Cardiac fibroblast (primary cell): ENCODE results near the gene TULP1.
"Not testable (repeated sequence)": the region's sequence is repeated elsewhere in the genome, so short reads cannot be mapped to it uniquely, and the experiment has no call there.

Source experiments
- DNase-seq, 2 donors: peaks; one replicate each; pipeline versions ENCODE4 v3.0.0 to v3.0.0-alpha.2; 2010; ENCODE audit warnings: low read depth in 2 of 2
- H3K4me3 ChIP-seq, 2 donors: replicated peaks in 1 of 2; 1 replicate in 1 of 2; 2 replicates in 1 of 2; pipeline ENCODE4 v1.5.1; 2011; ENCODE audit warnings: low read depth in 2 of 2, low read length in 2 of 2, mild to moderate bottlenecking in 2 of 2, moderate library complexity in 1 of 2
- CTCF ChIP-seq: IDR thresholded peaks from one replicate; pipeline ENCODE4 v1.5.1; 2011; ENCODE audit warnings: low read depth, mild to moderate bottlenecking, low read length, inconsistent platforms

The TULP1 gene

GRCh38 chr6:35516712-35517111 lies 4.0 kb upstream of the TULP1 start:
- H3K4me3 ChIP-seq: no peak overlapping the region
- DNase-seq: no peak
- no peak for TF ChIP-seq CTCF

- not testable (repeated sequence) for H3K4me3 ChIP-seq, DNase-seq
Observed at GRCh38 chr6:35515939-35516338, 3.2 kb upstream of the TULP1 start.

GRCh38 chr6:35514587-35514986 lies 1.9 kb upstream of the TULP1 start:
- H3K4me3 ChIP-seq: no peak overlapping the region
- DNase-seq: no peak
- no peak for TF ChIP-seq CTCF

- no peak for TF ChIP-seq CTCF
- no peak overlapping the region for H3K4me3 ChIP-seq
- DNase-seq: no peak
Observed at GRCh38 chr6:35512006-35512405, 690 bp downstream of the TULP1 start.

- H3K4me3 ChIP-seq: no peak overlapping the region
- no peak for TF ChIP-seq CTCF
- DNase-seq: no peak
Observed at GRCh38 chr6:35511562-35511941, 1.1 kb downstream of the TULP1 start.

GRCh38 chr6:35510916-35511561 lies 1.7 kb downstream of the TULP1 start:
- no peak for TF ChIP-seq CTCF
- no peak overlapping the region for H3K4me3 ChIP-seq
- DNase-seq: no peak

- TF ChIP-seq CTCF: no peak
- H3K4me3 ChIP-seq: no peak overlapping the region
- no peak for DNase-seq
Observed at GRCh38 chr6:35508542-35508941, 4.2 kb downstream of the TULP1 start.
